Ovary (tissue), 3 donors: Measurements from ENCODE around the gene SLCO3A1.

ENCODE experiments used
- EP300 ChIP-seq: sonication (generic); formaldehyde crosslinking; IDR thresholded peaks from one replicate; pipeline ENCODE4 v1.6.1; 2017; ENCODE audit warnings: antibody characterized with exemption
- TF ChIP-seq, protein P1 (sequence below), 3 donors: fragments of 450-650 bp in 2 of 3; fragments of 200-600 bp in 1 of 3; IDR thresholded peaks; one replicate each; pipeline versions ENCODE4 v1.5.1 to v1.8.0; 2016 to 2022; ENCODE audit warnings: antibody characterized with exemption in 3 of 3, mild to moderate bottlenecking in 1 of 3
- donor health status: DM: no; HTN: no; CAD: no.

DNA sequence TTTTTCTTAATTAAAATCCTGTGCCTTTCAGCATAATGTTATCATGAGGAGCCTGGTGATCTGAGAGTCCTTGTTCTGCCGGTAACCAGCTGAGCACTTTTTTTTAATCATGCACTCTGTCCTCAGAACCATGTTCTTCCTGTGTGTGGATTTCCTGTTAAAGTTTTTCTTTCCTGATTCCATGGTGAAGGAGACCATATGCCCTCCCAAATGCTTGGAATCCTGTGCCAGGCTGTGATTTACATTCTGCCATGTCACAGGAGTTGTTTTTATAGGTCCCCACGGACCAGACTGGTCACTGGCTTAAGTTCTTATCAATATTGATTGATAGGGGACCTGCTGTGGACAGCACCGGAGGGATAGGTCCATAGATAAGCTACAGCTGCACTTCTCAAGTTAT, 257.8 kb downstream of the SLCO3A1 start:
- TF ChIP-seq, protein P1, sequence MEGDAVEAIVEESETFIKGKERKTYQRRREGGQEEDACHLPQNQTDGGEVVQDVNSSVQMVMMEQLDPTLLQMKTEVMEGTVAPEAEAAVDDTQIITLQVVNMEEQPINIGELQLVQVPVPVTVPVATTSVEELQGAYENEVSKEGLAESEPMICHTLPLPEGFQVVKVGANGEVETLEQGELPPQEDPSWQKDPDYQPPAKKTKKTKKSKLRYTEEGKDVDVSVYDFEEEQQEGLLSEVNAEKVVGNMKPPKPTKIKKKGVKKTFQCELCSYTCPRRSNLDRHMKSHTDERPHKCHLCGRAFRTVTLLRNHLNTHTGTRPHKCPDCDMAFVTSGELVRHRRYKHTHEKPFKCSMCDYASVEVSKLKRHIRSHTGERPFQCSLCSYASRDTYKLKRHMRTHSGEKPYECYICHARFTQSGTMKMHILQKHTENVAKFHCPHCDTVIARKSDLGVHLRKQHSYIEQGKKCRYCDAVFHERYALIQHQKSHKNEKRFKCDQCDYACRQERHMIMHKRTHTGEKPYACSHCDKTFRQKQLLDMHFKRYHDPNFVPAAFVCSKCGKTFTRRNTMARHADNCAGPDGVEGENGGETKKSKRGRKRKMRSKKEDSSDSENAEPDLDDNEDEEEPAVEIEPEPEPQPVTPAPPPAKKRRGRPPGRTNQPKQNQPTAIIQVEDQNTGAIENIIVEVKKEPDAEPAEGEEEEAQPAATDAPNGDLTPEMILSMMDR (IDR thresholded peaks at IDR 0.05) = no peak
- TF ChIP-seq EP300 = no peak
